ENCODE results near the gene SUSD4.

Gene SUSD4

DNA sequence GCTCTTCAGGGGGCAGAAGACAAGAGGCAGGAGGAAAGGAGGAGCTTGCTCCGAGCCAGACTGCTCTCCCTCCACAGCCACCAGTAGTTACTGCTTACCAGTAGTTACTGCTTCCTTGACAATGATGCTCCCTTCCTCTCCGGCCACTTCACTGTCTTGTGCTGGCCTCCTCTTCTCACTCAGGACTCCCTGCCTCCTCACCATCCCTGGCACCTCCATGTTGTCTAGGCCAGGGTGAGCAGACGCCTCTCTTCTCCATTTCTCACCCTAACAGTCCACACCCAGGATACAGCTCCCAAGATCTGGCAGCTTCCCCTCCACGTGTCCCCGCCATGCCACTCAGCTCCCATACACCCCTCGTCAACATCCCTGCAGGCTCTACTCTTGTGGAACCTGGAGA, 138.5 kb downstream of the SUSD4 start:
- no peaks in the 10 kb centered on the region for H4K20me1 ChIP-seq (ENCODE audit: insufficient read depth)
- no peaks in the 10 kb centered on the region for H3K4me1 ChIP-seq (ENCODE audit: low read depth, poor library complexity, severe bottlenecking)
- no peak overlapping the region for H2AFZ ChIP-seq (ENCODE audit: low read depth)
- no peak overlapping the region for H3K27ac ChIP-seq
- H3K4me3 ChIP-seq (IDR thresholded peaks at IDR 0.05; ENCODE audit: insufficient read depth, low read depth, low read length): no peak overlapping the region
- no peaks in the 10 kb centered on the region for H3K36me3 ChIP-seq (ENCODE audit: insufficient read depth)
- H3K4me2 ChIP-seq: no peak overlapping the region
- TF ChIP-seq, protein P1, sequence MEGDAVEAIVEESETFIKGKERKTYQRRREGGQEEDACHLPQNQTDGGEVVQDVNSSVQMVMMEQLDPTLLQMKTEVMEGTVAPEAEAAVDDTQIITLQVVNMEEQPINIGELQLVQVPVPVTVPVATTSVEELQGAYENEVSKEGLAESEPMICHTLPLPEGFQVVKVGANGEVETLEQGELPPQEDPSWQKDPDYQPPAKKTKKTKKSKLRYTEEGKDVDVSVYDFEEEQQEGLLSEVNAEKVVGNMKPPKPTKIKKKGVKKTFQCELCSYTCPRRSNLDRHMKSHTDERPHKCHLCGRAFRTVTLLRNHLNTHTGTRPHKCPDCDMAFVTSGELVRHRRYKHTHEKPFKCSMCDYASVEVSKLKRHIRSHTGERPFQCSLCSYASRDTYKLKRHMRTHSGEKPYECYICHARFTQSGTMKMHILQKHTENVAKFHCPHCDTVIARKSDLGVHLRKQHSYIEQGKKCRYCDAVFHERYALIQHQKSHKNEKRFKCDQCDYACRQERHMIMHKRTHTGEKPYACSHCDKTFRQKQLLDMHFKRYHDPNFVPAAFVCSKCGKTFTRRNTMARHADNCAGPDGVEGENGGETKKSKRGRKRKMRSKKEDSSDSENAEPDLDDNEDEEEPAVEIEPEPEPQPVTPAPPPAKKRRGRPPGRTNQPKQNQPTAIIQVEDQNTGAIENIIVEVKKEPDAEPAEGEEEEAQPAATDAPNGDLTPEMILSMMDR (conservative IDR thresholded peaks at IDR 0.05; ENCODE audit: low read depth, low read length): no peak
- no peaks in the 10 kb centered on the region for H3K27me3 ChIP-seq (ENCODE audit: insufficient read depth, low read depth)
- no peak overlapping the region for H3K9ac ChIP-seq
- no peaks in the 10 kb centered on the region for H3K79me2 ChIP-seq (ENCODE audit: insufficient read depth, low read depth)

DNA sequence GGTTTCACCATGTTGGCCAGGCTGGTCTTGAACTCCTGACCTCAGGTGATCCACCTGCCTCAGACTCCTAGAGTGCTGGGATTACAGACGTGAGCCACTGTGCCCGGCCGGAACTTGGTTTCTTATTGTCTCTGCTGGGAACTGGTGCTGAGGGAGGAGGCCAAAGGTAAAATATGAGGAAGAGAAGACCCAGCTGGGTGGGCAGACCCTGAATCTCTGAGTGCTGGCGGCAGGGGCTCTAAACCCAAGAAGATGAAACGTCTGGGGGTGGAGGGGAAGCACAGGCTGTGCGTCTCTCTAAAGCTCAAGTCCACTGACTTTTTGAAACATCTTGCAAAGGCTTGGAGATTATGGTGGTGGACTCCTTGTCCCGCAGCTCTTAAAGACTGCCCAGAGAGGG, 138.9 kb downstream of the SUSD4 start:
- Histone ChIP-seq H3K27me3 (ENCODE audit: insufficient read depth, low read depth) (no peaks in the 10 kb centered on the region), H2AFZ (ENCODE audit: low read depth) (no peak overlapping the region), H3K4me2 (no peak overlapping the region), H4K20me1 (ENCODE audit: insufficient read depth) (no peaks in the 10 kb centered on the region), H3K36me3 (ENCODE audit: insufficient read depth) (no peaks in the 10 kb centered on the region), H3K27ac (no peak overlapping the region), H3K4me1 (ENCODE audit: low read depth, poor library complexity, severe bottlenecking) (no peaks in the 10 kb centered on the region), H3K9ac (no peak overlapping the region), H3K79me2 (ENCODE audit: insufficient read depth, low read depth) (no peaks in the 10 kb centered on the region), H3K4me3 (IDR thresholded peaks at IDR 0.05; ENCODE audit: insufficient read depth, low read depth, low read length) (no peak overlapping the region)
- TF ChIP-seq, protein P1 (conservative IDR thresholded peaks at IDR 0.05; ENCODE audit: low read depth, low read length): no peak

DNA sequence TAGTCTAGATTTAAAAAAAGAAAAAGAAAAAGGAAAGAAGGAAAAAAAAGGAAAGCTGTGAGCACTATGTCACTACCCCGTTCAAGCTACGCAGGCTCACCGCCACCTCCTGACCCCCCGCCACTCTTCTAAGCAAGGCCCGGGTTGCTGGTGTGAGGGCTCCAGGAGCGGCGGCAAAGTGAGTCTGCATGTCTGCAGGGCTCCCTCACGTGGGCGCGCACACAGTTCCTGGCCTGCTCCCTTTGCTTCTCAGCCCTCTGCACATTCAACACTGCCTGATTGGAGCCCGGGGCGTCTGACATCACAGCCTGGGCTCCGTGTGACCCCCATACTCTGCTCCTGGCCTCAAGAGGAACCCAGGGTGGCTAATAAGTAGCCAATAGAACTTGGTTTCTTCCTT, 139.5 kb downstream of the SUSD4 start:
- Histone ChIP-seq H4K20me1 (ENCODE audit: insufficient read depth) (no peaks in the 10 kb centered on the region), H3K36me3 (ENCODE audit: insufficient read depth) (no peaks in the 10 kb centered on the region), H3K4me2 (no peak overlapping the region), H3K27me3 (ENCODE audit: insufficient read depth, low read depth) (no peaks in the 10 kb centered on the region), H3K27ac (no peak overlapping the region), H3K4me3 (IDR thresholded peaks at IDR 0.05; ENCODE audit: insufficient read depth, low read depth, low read length) (no peak overlapping the region), H3K9ac (no peak overlapping the region), H2AFZ (ENCODE audit: low read depth) (no peak overlapping the region), H3K4me1 (ENCODE audit: low read depth, poor library complexity, severe bottlenecking) (no peaks in the 10 kb centered on the region), H3K79me2 (ENCODE audit: insufficient read depth, low read depth) (no peaks in the 10 kb centered on the region)
- TF ChIP-seq, protein P1 (conservative IDR thresholded peaks at IDR 0.05; ENCODE audit: low read depth, low read length): no peak

DNA sequence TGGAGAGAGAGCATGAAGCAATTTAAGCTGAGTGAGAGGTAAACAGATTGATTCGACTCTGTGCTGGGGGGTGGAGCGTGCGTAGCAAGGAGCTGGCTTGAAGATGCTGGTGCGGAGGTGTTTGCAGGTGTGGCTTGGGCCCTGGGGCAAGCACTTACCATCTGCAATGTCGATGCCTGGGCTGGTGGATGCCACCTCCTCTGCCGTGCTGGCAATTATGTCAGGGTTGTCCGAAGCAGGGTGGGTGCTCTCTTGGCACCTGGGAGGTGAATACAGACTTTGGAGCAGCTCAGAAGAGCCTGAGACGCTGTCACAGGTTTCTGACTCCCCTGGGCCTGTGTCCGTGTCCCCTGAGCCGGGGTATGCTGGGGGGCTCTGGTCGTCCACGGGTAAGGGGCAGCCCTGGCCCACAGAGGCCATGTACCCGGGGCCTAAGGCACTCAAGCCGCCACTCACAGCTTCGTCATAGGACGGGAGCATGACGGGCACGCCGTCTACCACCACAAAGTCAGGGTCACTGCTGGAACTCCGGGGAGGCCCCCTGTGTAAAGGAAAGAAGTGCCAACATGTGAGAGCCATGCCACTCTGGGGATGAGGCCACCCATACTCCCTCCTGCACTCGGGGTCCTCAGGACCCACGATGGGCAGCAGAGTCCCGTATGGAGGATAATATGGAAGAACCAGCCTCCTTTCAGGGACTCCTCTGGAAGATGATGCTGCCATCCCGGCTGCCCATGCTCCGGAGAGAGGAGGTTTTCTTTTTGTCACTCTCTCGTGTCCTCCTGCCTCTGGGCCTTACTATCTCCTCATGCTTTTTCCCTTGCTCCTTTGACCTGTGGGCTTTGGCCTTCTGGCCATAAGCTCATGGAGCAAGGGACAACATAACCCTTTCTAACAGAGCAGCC, 140.6 kb downstream of the SUSD4 start:
- no peak overlapping the region for H3K27ac ChIP-seq
- H3K79me2 ChIP-seq (ENCODE audit: insufficient read depth, low read depth): no peaks in the 10 kb centered on the region
- TF ChIP-seq, protein P1 (conservative IDR thresholded peaks at IDR 0.05; ENCODE audit: low read depth, low read length): no peak

More for the DNA sequence above, 140.6 kb downstream of the SUSD4 start:
- H3K36me3 ChIP-seq (ENCODE audit: insufficient read depth): no peaks in the 10 kb centered on the region
- H3K9ac ChIP-seq: no peak overlapping the region
- H4K20me1 ChIP-seq (ENCODE audit: insufficient read depth): no peaks in the 10 kb centered on the region
- no peaks in the 10 kb centered on the region for H3K27me3 ChIP-seq (ENCODE audit: insufficient read depth, low read depth)
- H2AFZ ChIP-seq (ENCODE audit: low read depth): no peak overlapping the region
- H3K4me1 ChIP-seq (ENCODE audit: low read depth, poor library complexity, severe bottlenecking): no peaks in the 10 kb centered on the region
- H3K4me2 ChIP-seq: no peak overlapping the region
- no peak overlapping the region for H3K4me3 ChIP-seq (IDR thresholded peaks at IDR 0.05; ENCODE audit: insufficient read depth, low read depth, low read length)
